Thyroid gland (tissue), 4 donors: ENCODE results near the gene DNAAF1.

ENCODE experiments used
- CTCF ChIP-seq, 6 experiments: fragments of 200-600 bp in 3 of 6; fragments of 450-650 bp in 3 of 6; sonication (generic) in 3 of 6; IDR thresholded peaks; one replicate each; pipeline ENCODE4 v1.5.1; 2016 to 2019; ENCODE audit warnings: antibody characterized with exemption in 6 of 6, mild to moderate bottlenecking in 2 of 6, inconsistent platforms in 1 of 6, moderate library complexity in 1 of 6
- POLR2A ChIP-seq, 2 donors: fragments of 450-650 bp; IDR thresholded peaks; one replicate each; pipeline ENCODE4 v1.6.1; 2017; ENCODE audit warnings: antibody characterized with exemption in 2 of 2, mild to moderate bottlenecking in 2 of 2, moderate library complexity in 1 of 2

- TF ChIP-seq CTCF (IDR thresholded peaks at IDR 0.05): no peak
- no peak for TF ChIP-seq POLR2A (IDR thresholded peaks at IDR 0.05)
These were observed 51.8 kb downstream of the DNAAF1 start for GRCh38 chr16:84196727-84197394.
